ENCODE results near the gene FBRSL1. TPM values are rescaled to one million over a fixed set of nuclear protein-coding genes. Genes with fewer than 3 reads are reported as not detected.
A peak's percentile ranks its signal among the peaks of the same experiment; 100 is the strongest.

FBRSL1 gene
- total RNA-seq, 1 donor from 2014 or later = 44.9 TPM

DNA sequence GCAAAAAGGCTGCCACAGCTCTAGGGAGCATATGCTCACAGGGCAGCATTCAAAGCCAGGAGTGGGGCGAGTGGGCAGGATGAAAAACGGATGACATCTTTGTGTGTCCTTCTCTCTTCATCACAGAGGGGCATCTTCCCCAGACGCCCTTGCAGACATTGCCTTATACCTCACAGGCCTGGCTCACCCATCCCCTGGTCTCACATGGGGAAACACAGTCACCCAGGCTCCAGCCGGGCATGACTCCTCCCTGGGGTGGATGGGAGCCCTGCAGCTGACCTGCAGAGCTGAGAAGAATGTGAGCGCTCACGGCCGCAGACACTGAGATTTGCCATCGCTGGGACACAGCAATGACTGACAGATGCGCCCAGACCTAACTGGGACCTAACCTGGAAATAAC, 7.2 kb upstream of the FBRSL1 start:
- no peak for ATAC-seq
- no peak for DNase-seq (ENCODE audit: low spot score)

DNA sequence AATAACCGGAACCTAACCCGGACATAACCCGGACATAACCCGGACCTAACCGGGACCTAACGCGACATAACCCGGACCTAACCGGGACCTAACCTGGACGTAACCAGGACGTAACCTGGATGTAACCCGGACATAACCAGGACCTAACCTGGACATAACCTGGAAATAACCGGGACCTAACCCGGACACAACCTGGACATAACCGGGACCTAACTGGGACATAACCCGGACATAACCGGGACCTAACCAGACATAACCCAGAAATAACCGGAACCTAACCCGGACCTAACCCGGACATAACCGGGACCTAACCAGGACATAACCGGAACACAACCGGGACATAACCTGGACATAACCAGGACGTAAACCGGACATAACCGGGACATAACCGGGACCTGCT, 6.7 kb upstream of the FBRSL1 start:
- DNase-seq (ENCODE audit: low spot score) (no peak), ATAC-seq (no peak)

DNA sequence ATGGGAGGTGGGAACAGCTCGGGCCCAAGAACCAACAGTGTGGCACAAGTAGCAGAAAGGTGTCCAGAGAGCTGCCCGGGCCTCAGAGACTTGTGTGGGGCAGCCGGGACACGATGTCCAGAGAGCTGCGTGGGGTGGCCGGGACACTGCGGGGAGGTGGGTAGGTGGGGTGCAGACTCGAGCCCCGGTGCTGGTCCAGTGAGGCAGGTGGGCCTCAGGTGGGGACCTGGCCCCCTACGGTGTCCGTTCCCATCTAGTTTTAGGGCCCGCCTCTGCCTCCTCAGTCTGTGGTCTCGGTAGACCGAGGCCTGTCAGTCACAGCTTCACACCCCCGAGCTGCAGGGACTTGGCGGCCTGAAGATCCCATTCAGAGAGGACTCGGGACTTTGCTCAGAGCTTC, 6.3 kb upstream of the FBRSL1 start:
- no peak for DNase-seq (ENCODE audit: low spot score)
- ATAC-seq = no peak

DNA sequence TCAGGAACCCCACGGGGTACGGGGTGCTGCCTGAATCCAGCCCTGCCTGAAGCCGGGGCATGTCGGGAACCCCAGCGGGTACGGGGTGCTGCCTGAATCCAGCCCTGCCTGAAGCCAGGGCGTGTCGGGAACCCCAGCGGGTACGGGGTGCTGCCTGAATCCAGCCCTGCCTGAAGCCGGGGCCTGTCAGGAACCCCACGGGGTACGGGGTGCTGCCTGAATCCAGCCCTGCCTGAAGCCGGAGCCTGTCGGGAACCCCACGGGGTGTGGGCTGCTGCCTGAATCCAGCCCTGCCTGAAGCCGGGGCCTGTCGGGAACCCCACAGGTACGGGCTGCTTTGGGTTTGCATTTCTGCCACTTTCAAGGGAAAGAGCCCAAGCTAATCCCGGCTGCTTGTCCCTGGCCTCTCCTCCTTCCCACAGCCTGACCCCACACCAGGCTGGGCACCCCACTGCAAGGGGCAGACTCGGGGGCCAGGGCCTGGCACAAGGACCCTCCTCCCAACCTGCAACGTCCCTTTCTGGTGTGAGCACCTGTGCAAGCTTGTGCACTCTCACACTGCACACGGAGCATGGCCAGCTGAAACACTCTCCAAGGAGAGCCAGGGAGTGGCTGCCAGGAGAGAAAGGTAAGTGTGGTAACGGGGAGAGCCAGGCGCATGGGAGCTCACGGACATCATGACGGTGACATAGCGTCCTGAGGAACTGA, 5.6 kb upstream of the FBRSL1 start:
- ATAC-seq = no peak
- DNase-seq (ENCODE audit: low spot score) = no peak

DNA sequence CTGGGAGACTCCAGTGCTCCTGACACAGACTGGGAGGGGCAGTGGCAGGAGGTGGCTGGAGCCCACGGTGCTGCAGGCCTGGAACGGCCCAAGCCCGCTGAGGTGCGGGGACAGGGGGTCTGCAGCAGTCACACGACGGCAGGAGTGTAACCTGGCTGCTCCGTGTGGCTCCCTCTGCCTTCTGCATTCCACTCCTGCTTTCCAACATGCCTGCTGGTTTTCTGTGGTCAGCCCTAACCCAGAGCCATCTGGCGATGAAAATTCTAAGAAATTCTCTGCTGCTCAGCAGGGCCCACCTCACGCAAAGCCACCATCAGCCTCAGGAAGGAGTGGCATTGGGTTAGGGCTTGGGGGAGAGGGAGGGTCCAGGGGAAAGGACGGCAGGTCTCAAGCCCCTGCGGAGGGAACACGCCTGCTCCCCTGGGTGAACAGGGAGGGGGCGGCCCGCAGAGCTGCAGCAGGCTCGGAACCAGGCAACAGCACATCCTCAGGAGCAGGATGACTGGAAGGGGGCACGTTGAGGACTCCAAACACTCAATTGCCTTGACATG, 5.0 kb upstream of the FBRSL1 start:
- no peak for ATAC-seq
- DNase-seq (ENCODE audit: low spot score) = no peak

DNA sequence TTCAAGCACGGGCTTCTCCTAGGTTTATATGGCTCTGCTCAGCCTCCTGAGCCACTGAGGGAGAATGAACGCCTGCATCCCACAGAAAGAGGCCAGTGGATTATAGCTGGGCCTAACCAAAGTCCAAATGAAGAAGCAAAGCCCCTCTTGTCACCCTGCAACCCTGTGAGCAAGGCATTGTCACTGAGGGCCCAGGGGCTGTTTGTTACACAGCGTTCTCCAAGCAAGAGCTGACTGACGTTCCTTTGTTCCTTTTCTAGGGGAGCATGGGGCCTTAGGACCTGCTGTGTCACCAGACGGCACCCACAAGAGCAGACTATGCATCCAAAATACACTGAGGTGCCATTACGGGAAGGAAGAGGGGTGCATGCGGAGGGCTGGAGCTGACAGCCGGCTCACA, 4.3 kb upstream of the FBRSL1 start:
- ATAC-seq (no peak), DNase-seq (ENCODE audit: low spot score) (no peak)

DNA sequence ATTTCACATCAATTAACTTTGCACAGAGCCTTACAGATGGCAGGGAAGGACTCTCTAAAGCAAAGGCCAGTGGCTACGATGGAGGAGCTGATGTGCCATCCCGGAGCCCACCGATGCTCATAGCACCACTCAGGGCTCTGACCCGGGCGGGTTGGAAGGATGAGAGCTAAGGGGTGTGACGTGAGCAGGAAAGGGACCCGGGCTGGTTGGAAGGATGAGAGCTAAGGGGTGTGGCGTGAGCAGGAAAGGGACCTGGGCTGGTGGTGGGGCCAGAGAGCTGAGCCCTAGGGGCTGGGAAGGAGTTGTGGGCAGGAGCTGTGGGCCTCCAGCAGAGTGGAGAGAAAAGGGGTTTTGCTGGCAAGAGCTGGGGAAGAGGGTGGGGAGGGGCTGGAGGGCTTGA, 3.8 kb upstream of the FBRSL1 start:
- ATAC-seq (no peak), DNase-seq (ENCODE audit: low spot score) (no peak)

DNA sequence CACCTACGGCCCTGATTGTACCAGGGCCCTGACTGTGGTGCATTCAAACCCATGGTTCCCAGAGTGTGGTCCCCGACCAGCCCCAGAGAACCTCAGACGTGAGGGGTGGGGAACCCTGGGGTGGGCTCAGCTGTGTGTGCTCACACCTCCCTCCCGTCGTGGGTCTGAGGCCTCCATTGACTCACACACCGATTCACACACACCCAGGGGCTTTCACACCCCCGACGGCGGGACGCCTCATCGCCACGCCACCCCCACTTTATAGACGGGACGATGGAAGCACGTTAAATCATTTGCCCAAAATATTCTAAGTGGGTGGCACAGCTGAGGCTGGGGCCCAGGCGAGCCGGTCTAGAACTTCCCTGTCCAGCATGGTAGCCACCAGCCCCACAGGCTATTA, 3.4 kb upstream of the FBRSL1 start:
- no peak for ATAC-seq
- no peak for DNase-seq (ENCODE audit: low spot score)

DNA sequence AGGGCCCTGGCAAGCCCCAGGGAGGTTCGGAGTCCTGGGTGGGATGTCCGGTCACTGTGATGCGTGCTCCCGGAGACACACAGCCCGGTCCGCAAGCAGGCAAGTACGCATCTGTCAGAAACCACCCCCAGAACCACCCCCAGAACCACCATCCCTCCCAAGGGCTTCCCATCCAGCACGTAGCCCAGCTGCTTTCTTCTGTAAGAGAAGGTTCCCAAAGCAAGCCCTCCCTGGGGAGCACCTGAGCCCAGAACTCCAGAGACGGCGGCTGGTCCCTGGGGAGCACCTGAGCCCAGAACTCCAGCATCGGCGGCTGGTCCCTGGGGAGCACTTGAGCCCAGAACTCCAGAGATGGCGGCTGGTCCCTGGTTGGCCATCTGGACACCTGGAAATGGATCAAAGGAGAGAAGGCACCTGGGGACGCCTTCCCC, 2.6 kb upstream of the FBRSL1 start:
- ATAC-seq (no peak), DNase-seq (ENCODE audit: low spot score) (no peak)

DNA sequence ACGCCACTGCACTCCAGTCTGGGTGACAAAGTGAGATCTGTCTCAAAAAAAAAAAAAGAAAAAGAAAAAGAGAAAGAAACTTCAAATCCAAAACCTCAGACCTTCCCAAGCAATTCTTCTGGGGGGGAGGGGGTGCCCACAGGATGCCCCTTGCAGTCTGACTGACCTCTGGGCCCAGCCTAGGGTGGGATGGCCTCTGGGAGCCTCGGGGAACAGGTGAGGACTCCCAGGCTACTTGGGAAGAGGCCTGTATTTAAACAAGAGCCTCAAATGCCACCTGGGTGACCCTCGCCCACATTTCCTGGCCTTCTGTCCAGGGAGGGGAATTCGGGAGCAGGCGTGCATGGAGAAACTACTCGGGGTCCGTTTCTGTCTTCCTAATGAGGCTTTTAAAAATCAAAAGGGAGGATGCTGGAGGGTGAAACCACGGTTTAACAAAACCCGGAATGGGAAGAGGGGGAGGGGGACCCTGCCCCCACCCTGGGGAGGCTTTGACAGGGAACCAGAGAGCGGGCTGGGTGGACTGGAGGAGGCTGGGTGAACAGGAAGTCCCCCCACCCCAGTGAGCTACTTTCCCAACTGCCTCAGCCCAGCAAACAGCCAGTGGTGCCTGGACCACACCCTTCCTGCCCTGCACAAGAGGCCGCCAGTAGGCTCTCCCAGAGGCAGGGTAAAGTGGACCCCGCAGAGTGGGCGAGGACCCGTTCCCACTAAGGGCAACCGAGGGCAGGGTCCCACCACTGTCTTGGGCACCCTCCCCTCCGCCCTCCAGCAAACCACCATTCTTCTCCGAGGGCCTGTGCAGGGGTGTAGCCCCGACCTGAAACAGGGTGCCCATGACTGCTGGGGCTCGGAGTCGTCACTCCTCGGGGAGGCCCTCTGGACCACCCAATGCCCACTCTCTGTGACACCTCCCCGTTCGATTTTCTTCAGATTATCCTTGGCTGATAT, 1.5 kb upstream of the FBRSL1 start:
- ATAC-seq (no peak), DNase-seq (ENCODE audit: low spot score) (no peak)

DNA sequence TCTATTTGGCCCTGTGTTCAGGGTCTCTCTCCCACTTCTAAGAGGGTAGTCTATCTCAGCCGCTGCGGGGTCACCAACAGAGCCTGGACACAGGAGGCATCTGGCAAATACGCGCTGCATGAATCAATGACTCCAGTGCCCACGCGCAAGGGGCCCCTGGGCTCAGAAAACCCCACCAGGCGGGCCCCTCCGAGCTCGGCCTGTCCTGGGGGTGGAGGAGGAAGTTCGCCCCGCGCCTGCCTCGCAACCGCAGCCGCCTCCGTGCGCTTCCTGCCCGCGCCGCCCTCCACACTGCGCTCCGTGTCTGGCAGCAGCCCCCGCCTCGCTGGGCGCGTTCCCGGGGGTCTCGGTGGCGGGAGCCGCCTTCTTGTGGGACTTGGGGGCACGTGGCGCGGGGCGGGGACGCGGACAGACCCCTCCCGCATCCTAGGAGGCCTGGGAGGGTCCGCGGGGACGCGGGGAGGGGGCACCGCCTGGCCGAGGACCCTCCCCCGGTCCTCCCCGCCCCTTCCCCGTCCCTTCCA, 811 bp upstream of the FBRSL1 start:
- ATAC-seq (no peak), DNase-seq (ENCODE audit: low spot score) (peak; percentile 67)

DNA sequence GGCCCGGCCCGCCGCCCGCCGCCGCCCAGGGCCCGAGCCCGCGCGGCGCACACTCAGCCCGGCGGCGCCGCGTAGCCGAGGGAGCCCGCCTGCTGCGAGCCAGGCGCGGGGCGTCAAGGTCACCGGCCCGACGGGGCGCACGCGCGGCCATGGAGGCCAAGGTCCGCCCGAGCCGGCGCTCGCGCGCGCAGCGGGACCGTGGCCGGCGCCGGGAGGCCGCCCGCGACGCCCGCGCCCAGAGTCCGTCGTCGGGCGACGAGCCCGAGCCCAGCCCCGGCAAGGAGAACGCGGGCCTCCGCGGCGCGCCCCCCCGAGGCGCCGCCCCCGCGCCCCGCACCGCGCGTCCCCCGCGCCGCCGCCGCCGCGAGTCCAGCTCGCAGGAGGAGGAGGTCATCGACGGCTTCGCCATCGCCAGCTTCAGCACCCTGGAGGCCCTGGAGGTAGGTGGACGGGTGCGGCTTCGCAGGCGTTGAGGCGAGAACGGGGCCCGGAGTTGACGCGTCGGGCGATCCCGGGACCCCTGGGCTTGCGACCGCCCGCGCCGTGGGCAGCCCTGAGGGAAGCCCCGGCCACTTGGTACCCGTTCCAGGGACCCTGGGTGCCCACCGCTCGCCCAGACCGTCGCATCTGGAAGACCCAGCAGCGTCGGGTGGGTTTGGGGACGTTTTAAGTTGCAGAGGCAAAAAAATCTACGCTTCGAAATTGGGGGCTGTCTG, 629 bp downstream of the FBRSL1 start:
- ATAC-seq (no peak), DNase-seq (ENCODE audit: low spot score) (no peak)

DNA sequence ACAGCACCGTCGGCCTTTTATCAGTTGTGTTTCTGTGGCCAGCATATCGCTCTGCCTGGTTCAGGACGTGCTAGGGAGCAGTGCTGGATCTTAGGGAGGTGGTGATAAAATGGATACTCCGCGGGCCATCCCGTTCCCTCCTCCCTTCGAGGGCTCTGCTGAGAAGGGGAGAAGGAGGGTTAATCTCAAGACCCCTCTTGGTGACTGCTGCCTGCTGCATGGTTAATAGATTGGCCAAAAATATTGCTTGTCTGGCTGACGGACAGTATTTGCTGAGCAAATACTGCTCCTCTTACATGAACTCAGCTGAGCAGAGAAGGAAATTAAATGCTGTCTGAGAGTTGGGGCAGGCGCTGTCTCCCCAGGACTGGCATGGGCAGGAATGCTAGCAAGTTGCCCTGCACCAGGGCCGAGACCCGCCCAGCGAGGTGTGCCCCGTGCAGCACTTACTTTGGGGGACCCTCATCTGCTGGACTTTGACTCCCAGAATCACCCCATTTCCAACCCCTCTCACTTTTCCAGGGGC, 1.2 kb downstream of the FBRSL1 start:
- ATAC-seq (peak; percentile 31), DNase-seq (ENCODE audit: low spot score) (no peak)

DNA sequence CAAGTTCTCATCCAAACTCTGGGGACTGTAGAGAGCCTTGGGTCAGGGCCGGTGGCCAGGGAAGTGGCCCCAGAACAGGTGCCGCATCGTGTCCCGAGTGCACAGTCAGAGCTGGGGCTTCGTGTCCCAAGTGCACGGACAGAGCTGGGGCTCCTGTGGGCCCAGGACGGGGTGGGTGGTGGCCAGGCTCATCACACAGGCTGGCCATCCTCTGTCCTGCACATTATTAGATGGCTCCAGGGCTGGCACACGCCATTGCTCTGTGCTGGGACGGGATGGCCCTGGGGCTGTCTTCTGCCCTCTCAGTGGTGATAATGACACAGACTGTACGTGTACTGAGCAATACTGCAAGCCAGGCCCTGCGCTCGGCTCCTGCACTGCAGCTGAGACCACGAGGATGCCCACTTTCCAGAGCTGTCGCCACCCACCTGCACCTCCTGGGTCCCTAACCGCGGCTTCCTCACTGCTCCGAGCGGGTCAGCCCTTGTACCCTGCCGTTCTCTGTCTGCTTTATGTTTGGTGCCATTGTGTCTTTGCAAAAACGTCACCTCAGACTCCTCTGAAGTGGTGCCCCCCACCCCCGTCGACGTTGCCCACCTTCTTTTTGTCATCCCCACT, 1.9 kb downstream of the FBRSL1 start:
- no peak for DNase-seq (ENCODE audit: low spot score)
- ATAC-seq = no peak

DNA sequence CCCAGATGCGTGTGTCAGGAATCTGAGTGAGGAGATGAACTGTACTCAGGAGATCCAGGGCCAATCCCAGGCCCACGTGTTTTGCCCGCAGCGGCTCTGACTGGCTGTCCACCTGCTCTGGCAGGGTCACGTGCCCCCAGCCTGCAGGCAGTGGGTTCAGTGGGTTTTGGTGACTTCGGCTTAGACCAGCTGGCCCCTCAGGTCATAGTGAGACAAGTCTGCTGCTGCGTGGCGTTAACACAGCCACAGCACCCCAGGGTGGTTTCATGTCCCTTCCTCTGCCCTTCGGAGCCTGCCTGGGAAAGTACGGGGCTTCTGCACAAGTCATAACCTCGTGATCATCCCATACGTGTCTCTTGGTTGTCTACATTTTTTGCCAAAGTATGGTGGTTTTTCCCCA, 2.6 kb downstream of the FBRSL1 start:
- no peak for DNase-seq (ENCODE audit: low spot score)
- ATAC-seq = peak; percentile 5

DNA sequence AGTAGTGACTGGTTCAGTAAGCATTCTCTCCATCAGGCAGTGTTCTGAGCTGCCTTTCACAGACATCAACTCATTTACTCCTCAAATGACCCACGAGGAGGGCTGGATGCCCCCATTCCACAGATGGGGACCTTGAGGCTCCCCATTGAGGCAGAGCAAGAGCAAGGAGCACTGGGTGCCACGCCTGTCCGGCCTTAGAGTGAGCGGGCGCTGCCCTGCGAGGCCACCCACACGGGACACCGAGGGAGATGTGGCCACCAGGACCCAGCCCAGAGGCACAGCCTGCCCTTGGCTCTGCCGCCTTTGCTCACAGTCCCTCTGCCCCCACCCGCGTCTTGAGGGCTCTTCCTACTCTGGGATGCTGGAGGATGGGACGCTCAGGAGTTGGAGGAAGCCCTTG, 3.0 kb downstream of the FBRSL1 start:
- ATAC-seq = no peak
- no peak for DNase-seq (ENCODE audit: low spot score)

DNA sequence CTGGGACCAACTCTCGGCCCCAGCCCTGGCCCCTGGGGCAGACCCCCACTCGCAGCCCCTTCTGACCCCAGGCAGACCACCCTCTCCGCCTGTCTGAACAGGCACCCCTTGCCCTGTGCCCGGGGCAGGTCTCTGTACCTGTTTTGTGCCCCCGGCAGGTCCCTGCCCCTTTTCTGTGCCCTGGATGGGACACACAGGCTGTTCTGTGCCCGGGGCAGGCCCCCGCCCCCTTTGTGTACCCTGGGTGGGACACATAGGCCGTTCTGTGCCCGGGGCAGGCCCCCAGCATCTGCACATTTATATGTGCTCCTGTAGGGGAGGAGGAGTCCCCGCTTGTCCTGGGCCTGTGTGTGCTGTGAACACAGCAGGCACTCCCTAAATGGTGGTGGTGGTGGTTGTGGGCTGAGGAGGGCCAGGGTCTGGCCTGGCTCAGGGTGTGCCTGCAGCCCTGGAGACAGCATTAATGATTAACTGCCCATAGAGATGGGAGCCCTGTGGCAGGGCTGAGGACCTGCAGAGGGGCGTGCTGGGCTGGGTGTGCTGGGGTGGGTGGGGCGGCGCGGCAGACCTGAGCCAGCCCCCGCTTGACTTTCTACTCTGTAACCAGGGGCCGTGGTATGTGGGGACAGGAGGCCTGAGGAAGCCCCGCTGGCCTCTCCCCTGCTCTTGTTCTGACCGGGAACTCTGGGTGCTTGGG, 3.7 kb downstream of the FBRSL1 start:
- ATAC-seq (peak; percentile 52), DNase-seq (ENCODE audit: low spot score) (no peak)

DNA sequence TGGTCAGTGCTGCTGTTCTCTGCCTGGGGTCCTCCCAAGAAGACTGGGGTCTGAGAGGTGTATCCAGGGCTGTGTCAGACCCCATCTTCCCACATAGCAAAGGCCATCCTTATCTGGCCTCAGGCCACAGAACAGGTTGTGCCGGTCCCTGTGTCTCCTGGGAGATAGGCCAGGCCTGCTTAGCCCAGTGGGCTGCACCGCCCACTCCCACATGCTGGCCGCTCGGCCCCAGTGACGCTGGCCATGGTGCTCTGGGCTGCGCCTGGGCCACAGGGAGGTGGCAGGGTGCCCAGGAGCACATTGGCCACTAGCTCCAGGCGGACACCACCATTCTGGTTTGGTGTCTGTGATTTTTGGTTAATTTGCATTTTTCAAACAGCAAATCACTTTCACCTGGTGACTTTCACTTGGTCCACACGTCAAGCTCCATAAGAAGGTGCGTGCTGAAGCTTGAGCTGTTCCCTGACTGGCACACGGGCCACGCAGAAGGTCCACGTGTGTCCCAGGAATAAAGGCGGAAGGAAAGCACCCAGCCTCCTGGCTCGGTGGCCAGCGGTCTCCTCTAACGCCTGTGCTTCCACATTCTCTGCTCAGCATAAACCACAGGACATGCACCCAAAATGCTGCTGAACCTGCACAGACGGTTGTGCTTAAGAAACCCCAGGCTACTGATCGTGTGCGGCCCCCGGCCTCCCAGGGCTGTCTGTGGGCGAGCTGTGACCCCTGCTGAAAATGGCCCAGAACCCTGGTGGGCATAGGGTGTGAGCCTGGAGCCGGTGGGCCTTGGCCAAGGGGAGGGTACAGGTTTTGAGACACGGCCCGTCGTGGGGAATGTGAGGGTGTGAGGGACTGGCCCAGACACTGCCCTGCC, 4.6 kb downstream of the FBRSL1 start:
- peak; percentile 51 for ATAC-seq
- DNase-seq (ENCODE audit: low spot score) = peak; percentile 78

DNA sequence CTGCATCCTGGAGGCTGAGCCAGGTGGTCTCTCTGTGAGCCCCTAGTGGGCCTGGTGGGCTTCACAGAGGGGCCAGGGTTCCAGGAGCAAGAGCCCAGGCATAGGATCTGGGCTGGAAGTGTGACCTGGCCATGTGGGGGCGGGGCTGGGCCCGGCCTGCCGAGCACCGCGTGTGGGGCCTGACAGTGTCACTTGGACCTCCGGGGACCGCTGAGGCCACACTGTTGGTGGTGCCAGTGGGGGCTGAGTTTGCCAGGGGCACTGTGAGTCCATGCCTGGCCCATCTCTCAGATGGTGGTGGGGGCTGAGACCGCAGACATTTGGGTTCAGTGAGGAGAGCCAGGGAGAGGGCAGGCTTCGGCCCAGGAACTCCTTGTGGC, 5.2 kb downstream of the FBRSL1 start:
- no peak for DNase-seq (ENCODE audit: low spot score)
- ATAC-seq = no peak
